ENCODE measurements around the gene RUNX2. TPM values are rescaled to one million over a fixed set of nuclear protein-coding genes. Genes with fewer than 3 reads are reported as not detected.

RUNX2 gene
- polyA plus RNA-seq, 1 donor from 2014 or later: not detected

GRCh38 chr6:45423824-45424450 lies 95.8 kb downstream of the RUNX2 start:
- no peaks in the 10 kb centered on the region for H3K79me2 ChIP-seq (replicated peaks; ENCODE audit: insufficient read depth, low read length)
- no peak overlapping the region for H3K9ac ChIP-seq (ENCODE audit: low read length)
- H3K27ac ChIP-seq (ENCODE audit: low read length): no peak overlapping the region
- H3F3A ChIP-seq (ENCODE audit: insufficient read depth, low read length, poor library complexity, severe bottlenecking): no peaks in the 10 kb centered on the region
- H3K9me3 ChIP-seq (ENCODE audit: low read length): no peaks in the 10 kb centered on the region
- TF ChIP-seq, protein P1, sequence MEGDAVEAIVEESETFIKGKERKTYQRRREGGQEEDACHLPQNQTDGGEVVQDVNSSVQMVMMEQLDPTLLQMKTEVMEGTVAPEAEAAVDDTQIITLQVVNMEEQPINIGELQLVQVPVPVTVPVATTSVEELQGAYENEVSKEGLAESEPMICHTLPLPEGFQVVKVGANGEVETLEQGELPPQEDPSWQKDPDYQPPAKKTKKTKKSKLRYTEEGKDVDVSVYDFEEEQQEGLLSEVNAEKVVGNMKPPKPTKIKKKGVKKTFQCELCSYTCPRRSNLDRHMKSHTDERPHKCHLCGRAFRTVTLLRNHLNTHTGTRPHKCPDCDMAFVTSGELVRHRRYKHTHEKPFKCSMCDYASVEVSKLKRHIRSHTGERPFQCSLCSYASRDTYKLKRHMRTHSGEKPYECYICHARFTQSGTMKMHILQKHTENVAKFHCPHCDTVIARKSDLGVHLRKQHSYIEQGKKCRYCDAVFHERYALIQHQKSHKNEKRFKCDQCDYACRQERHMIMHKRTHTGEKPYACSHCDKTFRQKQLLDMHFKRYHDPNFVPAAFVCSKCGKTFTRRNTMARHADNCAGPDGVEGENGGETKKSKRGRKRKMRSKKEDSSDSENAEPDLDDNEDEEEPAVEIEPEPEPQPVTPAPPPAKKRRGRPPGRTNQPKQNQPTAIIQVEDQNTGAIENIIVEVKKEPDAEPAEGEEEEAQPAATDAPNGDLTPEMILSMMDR (IDR thresholded peaks at IDR 0.05; ENCODE audit: poor library complexity, severe bottlenecking): no peak
- TF ChIP-seq POLR2AphosphoS5 (IDR thresholded peaks at IDR 0.05) (no peak), MXI1 (conservative IDR thresholded peaks at IDR 0.05; ENCODE audit: poor library complexity, severe bottlenecking) (no peak), RAD21 (conservative IDR thresholded peaks at IDR 0.05) (no peak), TAF1 (IDR thresholded peaks at IDR 0.05; ENCODE audit: low read depth) (no peak), SMC3 (conservative IDR thresholded peaks at IDR 0.05; ENCODE audit: poor library complexity) (no peak), EZH2 (IDR thresholded peaks at IDR 0.05; ENCODE audit: borderline replicate concordance, insufficient read depth, low read length, poor library complexity, severe bottlenecking) (no peak), EP300 (conservative IDR thresholded peaks at IDR 0.05; ENCODE audit: poor library complexity, severe bottlenecking) (no peak)
- TF ChIP-seq, protein P2, sequence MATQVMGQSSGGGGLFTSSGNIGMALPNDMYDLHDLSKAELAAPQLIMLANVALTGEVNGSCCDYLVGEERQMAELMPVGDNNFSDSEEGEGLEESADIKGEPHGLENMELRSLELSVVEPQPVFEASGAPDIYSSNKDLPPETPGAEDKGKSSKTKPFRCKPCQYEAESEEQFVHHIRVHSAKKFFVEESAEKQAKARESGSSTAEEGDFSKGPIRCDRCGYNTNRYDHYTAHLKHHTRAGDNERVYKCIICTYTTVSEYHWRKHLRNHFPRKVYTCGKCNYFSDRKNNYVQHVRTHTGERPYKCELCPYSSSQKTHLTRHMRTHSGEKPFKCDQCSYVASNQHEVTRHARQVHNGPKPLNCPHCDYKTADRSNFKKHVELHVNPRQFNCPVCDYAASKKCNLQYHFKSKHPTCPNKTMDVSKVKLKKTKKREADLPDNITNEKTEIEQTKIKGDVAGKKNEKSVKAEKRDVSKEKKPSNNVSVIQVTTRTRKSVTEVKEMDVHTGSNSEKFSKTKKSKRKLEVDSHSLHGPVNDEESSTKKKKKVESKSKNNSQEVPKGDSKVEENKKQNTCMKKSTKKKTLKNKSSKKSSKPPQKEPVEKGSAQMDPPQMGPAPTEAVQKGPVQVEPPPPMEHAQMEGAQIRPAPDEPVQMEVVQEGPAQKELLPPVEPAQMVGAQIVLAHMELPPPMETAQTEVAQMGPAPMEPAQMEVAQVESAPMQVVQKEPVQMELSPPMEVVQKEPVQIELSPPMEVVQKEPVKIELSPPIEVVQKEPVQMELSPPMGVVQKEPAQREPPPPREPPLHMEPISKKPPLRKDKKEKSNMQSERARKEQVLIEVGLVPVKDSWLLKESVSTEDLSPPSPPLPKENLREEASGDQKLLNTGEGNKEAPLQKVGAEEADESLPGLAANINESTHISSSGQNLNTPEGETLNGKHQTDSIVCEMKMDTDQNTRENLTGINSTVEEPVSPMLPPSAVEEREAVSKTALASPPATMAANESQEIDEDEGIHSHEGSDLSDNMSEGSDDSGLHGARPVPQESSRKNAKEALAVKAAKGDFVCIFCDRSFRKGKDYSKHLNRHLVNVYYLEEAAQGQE (IDR thresholded peaks at IDR 0.05; ENCODE audit: borderline replicate concordance): no peak
- no peaks in the 10 kb centered on the region for H4K20me1 ChIP-seq (ENCODE audit: insufficient read depth)
- no peaks in the 10 kb centered on the region for H3K36me3 ChIP-seq (ENCODE audit: insufficient read depth, low read length)
- H3K9me2 ChIP-seq (ENCODE audit: insufficient read depth, low read length): no peaks in the 10 kb centered on the region
- H2AFZ ChIP-seq (ENCODE audit: low read depth, low read length): no peak overlapping the region
- H3K27me3 ChIP-seq (ENCODE audit: insufficient read depth, low read depth, low read length): peaks cover 71% of the 10 kb centered on the region
- H3K4me3 ChIP-seq (ENCODE audit: low read length): peak overlapping the region; percentile 80
- H3K4me2 ChIP-seq (ENCODE audit: low read length): no peak overlapping the region

DNA sequence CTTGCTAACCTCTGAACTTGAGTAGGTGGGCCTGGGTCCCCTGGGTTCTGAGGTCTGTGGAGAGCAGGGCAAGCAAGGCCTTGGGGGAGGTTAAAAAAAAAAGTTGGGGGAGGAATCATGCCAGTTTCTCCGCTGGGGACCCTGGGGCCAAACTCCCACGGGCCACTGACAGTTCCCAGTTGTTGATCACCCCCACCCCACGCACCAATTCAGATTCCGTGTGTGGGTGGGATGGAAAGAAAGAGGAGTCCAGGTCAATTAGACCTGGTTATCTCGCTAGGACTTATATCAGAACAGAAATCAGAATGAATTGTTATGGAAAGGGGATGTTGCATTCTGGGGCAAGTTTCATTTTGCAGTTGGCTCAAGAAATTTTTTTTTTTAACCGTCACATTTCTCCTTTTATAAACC lies 96.3 kb downstream of the RUNX2 start:
- no peak overlapping the region for H3K27ac ChIP-seq (ENCODE audit: low read length)
- H3K27me3 ChIP-seq (ENCODE audit: insufficient read depth, low read depth, low read length): peaks cover 66% of the 10 kb centered on the region
- H3K9me3 ChIP-seq (ENCODE audit: low read length): no peaks in the 10 kb centered on the region
- no peak overlapping the region for H3K9ac ChIP-seq (ENCODE audit: low read length)
- no peaks in the 10 kb centered on the region for H3F3A ChIP-seq (ENCODE audit: insufficient read depth, low read length, poor library complexity, severe bottlenecking)
- no peak overlapping the region for H2AFZ ChIP-seq (ENCODE audit: low read depth, low read length)
- no peak for TF ChIP-seq TAF1 (IDR thresholded peaks at IDR 0.05; ENCODE audit: low read depth)
- no peak for TF ChIP-seq EZH2 (IDR thresholded peaks at IDR 0.05; ENCODE audit: borderline replicate concordance, insufficient read depth, low read length, poor library complexity, severe bottlenecking)
- TF ChIP-seq MXI1 (conservative IDR thresholded peaks at IDR 0.05; ENCODE audit: poor library complexity, severe bottlenecking): no peak
- no peak for TF ChIP-seq RAD21 (conservative IDR thresholded peaks at IDR 0.05)
- no peak for TF ChIP-seq EP300 (conservative IDR thresholded peaks at IDR 0.05; ENCODE audit: poor library complexity, severe bottlenecking)
- no peak for TF ChIP-seq SMC3 (conservative IDR thresholded peaks at IDR 0.05; ENCODE audit: poor library complexity)
- TF ChIP-seq, protein P2 (IDR thresholded peaks at IDR 0.05; ENCODE audit: borderline replicate concordance): no peak
- TF ChIP-seq, protein P1 (IDR thresholded peaks at IDR 0.05; ENCODE audit: poor library complexity, severe bottlenecking): no peak
- no peak for TF ChIP-seq POLR2AphosphoS5 (IDR thresholded peaks at IDR 0.05)
- H3K4me2 ChIP-seq (ENCODE audit: low read length): no peak overlapping the region
- no peaks in the 10 kb centered on the region for H3K36me3 ChIP-seq (ENCODE audit: insufficient read depth, low read length)
- no peak overlapping the region for H3K4me3 ChIP-seq (ENCODE audit: low read length)
- no peaks in the 10 kb centered on the region for H3K9me2 ChIP-seq (ENCODE audit: insufficient read depth, low read length)
- no peaks in the 10 kb centered on the region for H4K20me1 ChIP-seq (ENCODE audit: insufficient read depth)
- H3K79me2 ChIP-seq (replicated peaks; ENCODE audit: insufficient read depth, low read length): no peaks in the 10 kb centered on the region
